ENCODE data around the gene SPEN. TPM values are rescaled to one million over a fixed set of nuclear protein-coding genes. Genes with fewer than 3 reads are reported as not detected.

SPEN gene
- total and polyA plus RNA-seq, 10 of the 15 experiments (the other 5 are each of a cell fraction or from before 2014, with no cell fraction given), result 5.2 to 58.7 (median 20.1) TPM

GRCh38 chr1:15867288-15867687, 19.8 kb downstream of the SPEN start:
- WGBS (ENCODE audit: insufficient coverage, insufficient replicate concordance, low lambda C conversion rate, missing lambda C conversion rate), result 95% methylated on average over 3 of the region's 3 CpGs

More at GRCh38 chr1:15867288-15867687, 19.8 kb downstream of the SPEN start:
- peaks cover 82% of the 10 kb centered on the region for H3K79me2 ChIP-seq (ENCODE audit: control insufficient read depth, insufficient read depth, low read length)
- in situ Hi-C loops (cut with MboI), result no loop called here
- no peak overlapping the region for H3K4me2 ChIP-seq (ENCODE audit: control insufficient read depth, insufficient read depth)
- FAIRE-seq (no peak), DNase-seq (ENCODE audit: low read depth, low spot score) (no peak), ATAC-seq (no peak)
- H4K20me1 ChIP-seq (ENCODE audit: control insufficient read depth, insufficient read depth), result no peaks in the 10 kb centered on the region
- H3K27ac ChIP-seq (ENCODE audit: control insufficient read depth, insufficient read depth), result no peak overlapping the region
- CTCF ChIA-PET, result interaction anchor here (0.8 to 1.8 kb wide), 3 partner anchors 10 to 16 kb away, joined by 3 to 5 read pairs (median 3); no protein-coding TSS in a partner anchor
- no peaks in the 10 kb centered on the region for H3K4me1 ChIP-seq (ENCODE audit: control insufficient read depth, insufficient read depth, low read length)
- no peak overlapping the region for H2AFZ ChIP-seq (ENCODE audit: control insufficient read depth, low read depth, low read length)
- BruUV-seq (replicated peaks), result no TSS peak
- no peak overlapping the region for H3K9ac ChIP-seq (ENCODE audit: control insufficient read depth, insufficient read depth, low read length)
- SMC1A ChIA-PET (ENCODE audit: uncharacterized antibody, unreplicated experiment), result interaction anchor here (0.7 to 2.6 kb wide), 4 partner anchors 9 to 14 kb away, joined by 3 to 11 read pairs (median 6); no protein-coding TSS in a partner anchor
- H3K27me3 ChIP-seq (replicated peaks in 1 of 2; ENCODE audit: control insufficient read depth in 2 of 2, insufficient read depth in 2 of 2, low read length in 1 of 2), result no peaks in the 10 kb centered on the region
- intact Hi-C loops (cut with micrococcal nuclease; ENCODE audit: unreplicated experiment), result no loop called here
- H3K36me3 ChIP-seq (ENCODE audit: control insufficient read depth in 2 of 2, insufficient read depth in 2 of 2, low read length in 1 of 2), result no peaks in the 10 kb centered on the region
- TF ChIP-seq ZBED1 (IDR thresholded peaks at IDR 0.05; ENCODE audit: borderline replicate concordance) (no peak), HSF1 (IDR thresholded peaks at IDR 0.05; ENCODE audit: low read depth, low read length) (no peak), MAX (IDR thresholded peaks at IDR 0.05; ENCODE audit: low read depth, low read length) (no peak), SIX5 (IDR thresholded peaks at IDR 0.05; ENCODE audit: low read depth, low read length, severe bottlenecking) (no peak)
- H3K9me3 ChIP-seq (replicated peaks; ENCODE audit: control insufficient read depth, insufficient read depth, low read length), result no peaks in the 10 kb centered on the region
- POLR2A ChIA-PET, result interaction anchor here (0.5 to 1.6 kb wide), 2 partner anchors 10 to 54 kb away, joined by 8 to 12 read pairs; no protein-coding TSS in a partner anchor
- no peak overlapping the region for H3K4me3 ChIP-seq
- RAD21 ChIA-PET (ENCODE audit: unreplicated experiment), result interaction anchor here (1.2 kb wide), 1 partner anchor 15 kb away, joined by 6 read pairs; no protein-coding TSS in a partner anchor
